Colon (tissue), 2 donors: ENCODE results near the gene PALLD.
A peak's percentile ranks its signal among the peaks of the same experiment; 100 is the strongest.

Source experiments
- FAIRE-seq: peaks from 2 replicates; lab custom pipeline; 2012; peaks lifted over from hg19 to GRCh38; lab: Jason Lieb, UNC
- donor health status: control.
- donor health status: control.

The PALLD gene

GRCh38 chr4:168765726-168766125 is 268.9 kb downstream of the PALLD start:
- FAIRE-seq: no peak

- FAIRE-seq: no peak
These were observed 269.9 kb downstream of the PALLD start for GRCh38 chr4:168766604-168767316.

GRCh38 chr4:168769416-168769815 is 272.6 kb downstream of the PALLD start:
- FAIRE-seq: no peak

GRCh38 chr4:168769837-168770236 is 273.0 kb downstream of the PALLD start:
- no peak for FAIRE-seq

GRCh38 chr4:168771251-168771650 is 274.4 kb downstream of the PALLD start:
- FAIRE-seq: no peak

- FAIRE-seq: no peak
These were observed 276.7 kb downstream of the PALLD start for GRCh38 chr4:168773388-168774195.

GRCh38 chr4:168776382-168776781 is 279.5 kb downstream of the PALLD start:
- FAIRE-seq: no peak

- FAIRE-seq: no peak
These were observed 280.6 kb downstream of the PALLD start for GRCh38 chr4:168777277-168777965.

GRCh38 chr4:168781341-168781740 is 284.5 kb downstream of the PALLD start:
- FAIRE-seq: no peak

- no peak for FAIRE-seq
These were observed 285.1 kb downstream of the PALLD start for GRCh38 chr4:168781926-168782325.

GRCh38 chr4:168782439-168782838 is 285.6 kb downstream of the PALLD start:
- FAIRE-seq: no peak

GRCh38 chr4:168784786-168785461 is 288.1 kb downstream of the PALLD start:
- FAIRE-seq: no peak

- no peak for FAIRE-seq
These were observed 290.5 kb downstream of the PALLD start for GRCh38 chr4:168787334-168787733.

GRCh38 chr4:168787801-168788595 is 291.1 kb downstream of the PALLD start:
- peak; percentile 64 for FAIRE-seq

GRCh38 chr4:168790898-168791297 is 294.0 kb downstream of the PALLD start:
- FAIRE-seq: no peak

- FAIRE-seq: no peak
These were observed 294.5 kb downstream of the PALLD start for GRCh38 chr4:168791376-168791775.

- FAIRE-seq: no peak
These were observed 296.7 kb downstream of the PALLD start for GRCh38 chr4:168793542-168793941.

GRCh38 chr4:168794092-168794707 is 297.3 kb downstream of the PALLD start:
- no peak for FAIRE-seq

GRCh38 chr4:168794881-168795280 is 298.0 kb downstream of the PALLD start:
- FAIRE-seq: no peak

- no peak for FAIRE-seq
These were observed 298.5 kb downstream of the PALLD start for GRCh38 chr4:168795346-168795745.
